HL-60 (cell line): Measurements from ENCODE around the gene ZNF652.

Experiments
- DNase-seq, 2 experiments: peaks; one replicate each; pipeline ENCODE4 v3.0.0-alpha.2; 2010 to 2020; ENCODE audit warnings: low read depth in 1 of 2, low spot score in 1 of 2
- H3K27ac ChIP-seq: fragments of 250-450 bp; sonication (Bioruptor Pico); replicated peaks from 2 replicates; pipeline ENCODE4 v1.5.1; 2020; ENCODE audit warnings: mild to moderate bottlenecking, moderate library complexity
- H3K27me3 ChIP-seq: fragments of 250-450 bp; sonication (Bioruptor Pico); 2 replicates; pipeline ENCODE4 v1.5.1; 2021; ENCODE audit warnings: mild to moderate bottlenecking, moderate library complexity; ENCODE audit not compliant: insufficient read depth, poor library complexity, severe bottlenecking
- H3K4me3 ChIP-seq: replicated peaks from 2 replicates; pipeline ENCODE4 v1.5.1; 2011; ENCODE audit warnings: mild to moderate bottlenecking, control low read depth, low read length; ENCODE audit not compliant: insufficient read depth
- CTCF ChIP-seq: IDR thresholded peaks from one replicate; pipeline ENCODE4 v1.5.1; 2011; ENCODE audit warnings: low read length, control low read depth, inconsistent platforms; ENCODE audit not compliant: insufficient read depth
- GABPA ChIP-seq: IDR thresholded peaks from 2 replicates; pipeline ENCODE4 v1.6.1; 2012; ENCODE audit warnings: low read depth
- POLR2AphosphoS5 ChIP-seq: IDR thresholded peaks from 2 replicates; pipeline ENCODE4 v1.6.1; 2012; ENCODE audit warnings: low read depth
- REST ChIP-seq: IDR thresholded peaks from 2 replicates; pipeline ENCODE4 v1.6.1; 2012; ENCODE audit warnings: low read depth; ENCODE audit not compliant: insufficient replicate concordance
- SPI1 ChIP-seq: IDR thresholded peaks from 2 replicates; pipeline ENCODE4 v1.6.1; 2012; ENCODE audit warnings: low read depth, mild to moderate bottlenecking, borderline replicate concordance

ZNF652 gene

DNA sequence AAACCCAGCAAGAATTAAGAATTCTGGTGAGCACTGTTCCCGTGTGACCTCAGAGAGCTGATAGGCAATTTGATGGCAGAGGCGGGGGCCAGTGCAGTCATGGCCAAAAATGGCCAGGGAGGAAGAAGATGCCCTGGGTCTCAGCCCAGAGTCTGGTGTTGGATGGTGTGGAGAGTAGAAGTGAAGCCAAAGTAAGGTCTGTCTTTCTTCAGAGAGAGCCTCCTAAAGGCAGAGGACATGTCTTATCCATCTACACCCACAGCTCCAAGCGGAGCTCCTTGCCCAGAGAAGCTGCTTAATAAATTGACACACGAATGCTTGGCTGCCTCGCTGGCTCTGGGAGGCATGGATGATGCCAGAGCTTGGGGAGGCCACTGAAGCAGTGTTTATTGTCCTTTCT lies 19.7 kb upstream of the ZNF652 start:
- TF ChIP-seq SPI1 (no peak), REST (no peak), CTCF (no peak), GABPA (no peak), POLR2AphosphoS5 (no peak)
- DNase-seq: no peak
- H3K27ac ChIP-seq: no peak overlapping the region

DNA sequence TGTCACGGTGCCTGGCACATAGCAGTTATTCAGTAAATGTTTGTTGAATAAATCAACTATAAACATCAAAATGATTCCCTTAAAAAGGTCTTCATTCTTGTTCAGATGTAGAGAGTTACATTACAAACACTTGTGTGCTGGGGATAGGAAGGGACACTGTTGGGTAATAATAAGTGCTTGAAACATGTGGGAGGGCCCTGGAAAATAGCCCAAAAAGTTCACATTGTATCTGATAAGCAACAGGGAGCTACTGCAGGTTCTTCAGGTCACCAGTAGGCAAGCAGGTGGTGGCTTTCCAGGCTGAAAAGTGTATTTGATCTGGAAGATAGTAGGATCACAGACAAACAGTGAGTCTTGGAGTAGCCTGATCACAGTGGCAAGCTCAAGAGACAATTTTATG lies 19.0 kb upstream of the ZNF652 start:
- no peak for DNase-seq
- TF ChIP-seq CTCF: no peak
- no peak for TF ChIP-seq POLR2AphosphoS5
- no peak for TF ChIP-seq REST
- no peak for TF ChIP-seq SPI1
- no peak for TF ChIP-seq GABPA
- no peak overlapping the region for H3K4me3 ChIP-seq
- no peak overlapping the region for H3K27ac ChIP-seq
- H3K27me3 ChIP-seq: no peaks in the 10 kb centered on the region

More for the DNA sequence above, 19.7 kb upstream of the ZNF652 start:
- Histone ChIP-seq H3K4me3 (no peak overlapping the region), H3K27me3 (no peaks in the 10 kb centered on the region)

GRCh38 chr17:49379926-49380325 lies 17.9 kb upstream of the ZNF652 start:
- Histone ChIP-seq H3K4me3 (no peak overlapping the region), H3K27me3 (no peaks in the 10 kb centered on the region), H3K27ac (no peak overlapping the region)
- TF ChIP-seq CTCF: no peak
- TF ChIP-seq GABPA: no peak
- TF ChIP-seq REST: no peak
- no peak for DNase-seq
